Measurements from ENCODE around the gene IGF2R.

The IGF2R gene

GRCh38 chr6:160147146-160147536 lies 178.3 kb downstream of the IGF2R start:
- DNase-seq, result no peak
- Mint-ChIP-seq H3K36me3 (peaks cover 11 to 43% of the 10 kb centered on the region in 2 donors), H3K4me1 (no peaks in the 10 kb centered on the region)

GRCh38 chr6:160154471-160154870 lies 185.6 kb downstream of the IGF2R start:
- H3K27me3 Mint-ChIP-seq, result peaks cover 0 to 4% of the 10 kb centered on the region in 2 donors
- peaks cover 15 to 23% of the 10 kb centered on the region in 2 donors for H3K36me3 Mint-ChIP-seq
- peaks cover 13 to 18% of the 10 kb centered on the region in 2 donors for H3K9me3 Mint-ChIP-seq
- DNase-seq (no peak), ATAC-seq (replicated peaks) (no peak)
- no peak overlapping the region for H3K4me3 Mint-ChIP-seq
- H3K27ac Mint-ChIP-seq, result no peak overlapping the region
- no peaks in the 10 kb centered on the region for H3K4me1 Mint-ChIP-seq

More at GRCh38 chr6:160147146-160147536, 178.3 kb downstream of the IGF2R start:
- Mint-ChIP-seq H3K27me3 (peaks cover 15 to 23% of the 10 kb centered on the region in 2 donors), H3K27ac (no peak overlapping the region), H3K4me3 (no peak overlapping the region), H3K9me3 (peaks cover 6 to 12% of the 10 kb centered on the region in 2 donors)
- ATAC-seq (replicated peaks), result no peak

- DNase-seq (no peak), ATAC-seq (replicated peaks) (no peak)
- no peak overlapping the region for H3K4me3 Mint-ChIP-seq
- no peak overlapping the region for H3K27ac Mint-ChIP-seq
- peaks cover 5 to 7% of the 10 kb centered on the region in 2 donors for H3K27me3 Mint-ChIP-seq
- H3K9me3 Mint-ChIP-seq, result peaks cover 9 to 11% of the 10 kb centered on the region in 2 donors
- H3K4me1 Mint-ChIP-seq, result peaks cover 0 to 2% of the 10 kb centered on the region in 2 donors
- H3K36me3 Mint-ChIP-seq, result peaks cover 13 to 15% of the 10 kb centered on the region in 2 donors
These were observed 188.0 kb downstream of the IGF2R start for GRCh38 chr6:160156842-160157241.

- Mint-ChIP-seq H3K36me3 (peaks cover 7% of the 10 kb centered on the region in 2 donors), H3K9me3 (peaks cover 0 to 3% of the 10 kb centered on the region in 2 donors), H3K4me1 (peaks cover 0 to 2% of the 10 kb centered on the region in 2 donors), H3K4me3 (no peak overlapping the region), H3K27me3 (peaks cover 5 to 12% of the 10 kb centered on the region in 2 donors), H3K27ac (no peak overlapping the region)
- DNase-seq, result no peak
- no peak for ATAC-seq (replicated peaks)
These were observed 191.6 kb downstream of the IGF2R start for GRCh38 chr6:160160450-160160849.
